CD4-positive, alpha-beta T cell treated with Interleukin-17A for 1 hour (primary cell): ENCODE data around the gene FGFR2.

Experiments used
- DNase-seq: peaks from one replicate; pipeline ENCODE4 v3.0.0-alpha.2; 2020

Gene FGFR2

DNA sequence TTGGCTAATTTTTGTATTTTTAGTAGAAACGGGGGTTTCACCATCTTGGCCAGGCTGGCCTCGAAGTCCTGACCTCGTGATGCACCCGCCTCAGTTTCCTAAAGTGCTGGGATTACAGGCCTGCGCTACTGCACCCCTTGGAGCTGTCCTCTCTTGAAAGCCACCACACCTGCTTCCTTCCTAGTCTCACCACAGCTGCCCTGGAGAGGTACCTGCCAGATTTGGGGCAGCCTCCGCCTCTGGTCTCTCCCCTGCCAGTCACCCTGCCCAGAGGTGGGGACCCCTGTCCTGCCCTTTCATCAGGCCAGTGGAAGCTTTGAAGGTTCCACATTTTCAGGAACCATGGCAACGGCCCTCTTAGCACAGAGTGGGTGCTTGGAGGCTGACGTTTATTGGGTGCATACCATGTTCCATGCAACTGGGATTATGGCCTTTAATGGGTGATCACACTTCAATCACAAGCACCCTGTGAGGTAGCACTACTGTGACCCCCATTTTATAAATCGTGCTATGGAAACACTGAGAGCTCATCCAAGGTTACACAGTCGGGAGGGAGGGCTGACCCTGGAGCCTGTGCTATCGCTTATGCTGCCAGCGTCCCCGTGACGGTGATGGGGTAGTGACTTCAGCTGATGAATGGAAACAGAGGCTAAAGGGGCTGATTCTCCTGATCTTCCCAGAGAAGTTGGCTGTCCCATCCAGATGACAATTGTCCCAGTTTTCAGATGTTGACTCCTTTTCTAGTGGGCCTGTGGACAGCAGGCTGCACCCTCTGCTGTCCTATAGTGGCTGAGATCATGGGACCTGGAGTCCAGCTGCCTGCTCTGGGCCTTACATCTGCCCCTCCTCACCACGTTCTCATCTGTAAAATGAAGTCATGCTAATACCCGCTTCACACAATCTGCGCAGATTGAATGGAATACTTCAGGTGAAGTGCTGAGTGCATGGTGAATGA is 11.5 kb upstream of the FGFR2 start:
- no peak for DNase-seq

DNA sequence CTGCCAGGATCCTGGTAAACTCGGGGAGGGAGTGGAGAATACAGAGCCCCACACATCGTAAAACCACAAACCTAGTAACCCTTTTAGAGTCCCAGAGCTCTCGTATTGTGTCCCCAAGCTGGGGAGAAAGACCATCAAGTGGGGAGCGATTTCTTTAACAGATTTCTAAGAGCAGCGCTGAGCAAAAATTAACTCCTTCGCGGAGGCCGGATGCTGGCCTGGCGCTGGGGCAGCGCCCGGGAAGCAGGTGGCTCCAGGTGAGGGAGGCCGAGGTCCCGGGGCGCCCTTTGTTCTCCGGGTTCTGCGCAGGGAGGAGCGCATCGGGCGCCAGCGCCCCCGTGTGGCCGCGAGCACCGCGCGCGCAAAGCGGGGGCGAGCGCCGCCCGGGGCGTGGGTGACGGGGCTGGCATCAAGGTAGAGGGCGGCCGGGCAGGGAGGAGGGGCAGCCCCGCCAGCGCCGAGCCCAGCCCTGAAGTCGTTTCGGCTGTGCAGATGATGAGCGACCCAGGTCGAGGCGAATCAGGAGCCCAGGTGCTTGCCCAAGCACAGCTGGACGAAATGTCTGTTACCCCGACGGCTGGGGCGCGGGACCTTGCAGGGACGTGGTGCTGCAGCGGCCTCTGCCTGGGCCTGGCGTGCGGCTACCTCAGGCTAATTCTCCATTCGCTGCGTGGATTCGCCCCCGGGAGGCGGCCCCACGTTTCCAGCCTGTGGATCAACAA is 10.4 kb upstream of the FGFR2 start:
- DNase-seq: no peak

GRCh38 chr10:121607310-121608055 is 9.2 kb upstream of the FGFR2 start:
- no peak for DNase-seq

GRCh38 chr10:121605708-121606107 is 7.5 kb upstream of the FGFR2 start:
- no peak for DNase-seq

DNA sequence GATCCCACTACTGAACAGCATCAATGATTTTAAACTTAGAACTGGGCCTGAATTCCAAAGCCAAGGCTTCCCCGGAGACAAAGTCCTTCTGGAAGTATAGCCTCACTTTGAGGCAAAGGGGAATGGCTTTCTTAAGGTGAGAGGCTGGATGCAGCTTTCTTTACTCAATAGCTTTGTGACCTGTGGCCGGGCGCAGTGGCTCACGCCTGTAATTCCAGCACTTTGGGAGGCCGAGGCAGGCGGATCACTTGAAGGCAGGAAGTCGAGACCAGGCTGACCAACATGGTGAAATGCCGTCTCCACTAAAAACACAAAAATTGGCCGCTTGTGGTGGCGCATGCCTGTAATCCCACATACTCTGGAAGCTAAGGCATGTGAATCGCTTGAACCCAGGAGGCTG is 3.2 kb upstream of the FGFR2 start:
- no peak for DNase-seq

GRCh38 chr10:121600611-121601010 is 2.4 kb upstream of the FGFR2 start:
- DNase-seq: no peak

- DNase-seq: no peak
Measured at GRCh38 chr10:121599947-121600346, 1.7 kb upstream of the FGFR2 start.

DNA sequence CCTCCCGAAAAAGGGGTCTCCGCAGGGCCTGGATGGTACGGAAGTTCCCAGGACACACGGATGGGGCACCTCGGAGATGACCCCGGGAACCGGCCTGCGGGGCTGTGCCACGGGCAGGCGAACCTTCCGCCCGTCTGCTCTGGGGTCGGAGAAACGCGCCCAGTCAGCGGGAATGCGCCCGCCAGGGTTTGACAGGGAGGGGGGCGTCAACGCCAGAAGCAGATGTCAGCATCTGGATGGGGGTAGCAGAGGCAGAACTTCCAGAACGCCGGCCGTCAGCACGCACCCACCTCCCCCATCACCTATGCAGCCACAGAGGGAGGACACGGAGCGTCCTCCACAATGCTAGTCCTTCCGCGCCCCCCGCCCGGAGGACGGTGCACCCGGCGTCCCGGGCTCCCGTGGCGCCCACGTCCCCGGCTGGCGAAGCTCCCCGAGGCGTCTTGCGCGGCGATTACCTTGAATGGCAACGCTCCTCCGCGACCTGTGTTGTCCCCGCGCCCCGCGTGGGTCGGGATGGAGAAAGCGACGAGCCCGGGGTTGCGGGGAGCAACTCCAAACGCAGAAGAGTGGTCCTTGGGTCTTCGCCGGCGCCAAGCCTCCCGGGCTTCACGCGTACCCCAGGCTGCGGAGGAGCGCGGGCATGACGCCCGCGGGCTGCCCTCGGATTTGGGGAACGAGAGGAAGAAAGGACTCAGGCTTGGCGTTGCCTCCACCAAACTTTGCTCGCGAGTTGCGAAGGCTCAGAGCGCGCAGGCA is 561 bp downstream of the FGFR2 start:
- DNase-seq: no peak

DNA sequence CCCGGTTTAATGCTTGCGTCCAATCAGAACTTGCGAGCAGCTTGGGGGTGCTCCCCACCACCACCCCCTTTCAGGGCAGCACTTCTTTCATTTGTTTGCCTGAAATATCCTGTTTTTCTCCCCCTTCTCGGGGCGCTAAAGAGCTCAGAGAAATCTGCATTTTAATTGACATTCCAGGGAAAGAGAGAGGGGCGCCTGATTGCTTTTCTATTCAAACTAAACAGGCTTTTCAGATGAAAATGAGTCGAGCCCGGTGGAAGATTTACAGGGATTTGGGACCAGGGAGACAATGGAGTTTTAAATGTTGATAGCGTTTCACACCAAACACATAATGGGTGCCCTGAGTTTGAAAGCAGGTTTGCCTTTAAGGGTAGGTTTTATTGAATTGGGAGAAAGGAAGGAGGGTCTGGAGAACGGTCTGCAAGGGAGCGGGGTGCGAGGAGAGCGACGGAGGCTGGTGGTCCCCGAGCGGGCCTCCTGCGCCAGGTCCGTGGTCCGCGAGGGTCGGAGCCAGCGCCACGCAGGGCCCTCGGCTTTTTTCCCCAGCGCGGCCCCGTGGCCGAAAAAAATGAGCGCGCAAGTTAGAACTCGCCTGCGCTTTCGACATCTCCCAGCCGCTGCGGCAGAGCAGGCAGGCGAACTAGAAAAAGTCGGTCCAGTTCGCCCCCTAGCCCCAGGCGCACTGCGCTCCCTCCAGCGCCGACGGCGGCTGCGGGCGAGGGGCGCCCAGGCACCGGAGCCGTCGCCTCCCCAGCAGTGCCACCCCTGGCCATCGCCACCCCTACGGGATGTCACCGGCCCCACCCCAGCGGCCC is 1.3 kb downstream of the FGFR2 start:
- DNase-seq: no peak

GRCh38 chr10:121595806-121596688 is 2.2 kb downstream of the FGFR2 start:
- DNase-seq: no peak

DNA sequence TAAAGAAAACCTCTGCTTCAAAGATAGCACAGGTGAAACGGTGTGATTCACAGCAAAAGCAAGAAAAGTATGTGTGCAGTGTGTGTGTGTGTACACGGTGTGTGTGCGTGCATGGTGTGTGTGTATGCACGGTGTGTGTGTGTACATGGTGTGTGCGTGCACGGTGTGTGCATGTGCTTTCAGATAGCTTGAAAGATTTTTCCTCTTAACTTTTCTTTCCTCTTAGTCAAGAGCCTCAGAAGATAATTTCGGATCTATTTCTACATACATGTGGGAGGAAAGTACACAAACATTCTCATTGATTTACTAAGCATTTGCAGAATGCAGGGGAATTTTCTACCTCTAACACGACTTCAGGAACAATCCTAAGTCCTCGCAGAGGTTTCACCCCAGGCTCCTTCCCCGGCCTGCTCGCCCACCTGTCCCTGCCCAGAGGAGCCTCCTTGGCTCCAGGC is 2.9 kb downstream of the FGFR2 start:
- no peak for DNase-seq

GRCh38 chr10:121594623-121595350 is 3.5 kb downstream of the FGFR2 start:
- DNase-seq: no peak

GRCh38 chr10:121594076-121594475 is 4.2 kb downstream of the FGFR2 start:
- no peak for DNase-seq

DNA sequence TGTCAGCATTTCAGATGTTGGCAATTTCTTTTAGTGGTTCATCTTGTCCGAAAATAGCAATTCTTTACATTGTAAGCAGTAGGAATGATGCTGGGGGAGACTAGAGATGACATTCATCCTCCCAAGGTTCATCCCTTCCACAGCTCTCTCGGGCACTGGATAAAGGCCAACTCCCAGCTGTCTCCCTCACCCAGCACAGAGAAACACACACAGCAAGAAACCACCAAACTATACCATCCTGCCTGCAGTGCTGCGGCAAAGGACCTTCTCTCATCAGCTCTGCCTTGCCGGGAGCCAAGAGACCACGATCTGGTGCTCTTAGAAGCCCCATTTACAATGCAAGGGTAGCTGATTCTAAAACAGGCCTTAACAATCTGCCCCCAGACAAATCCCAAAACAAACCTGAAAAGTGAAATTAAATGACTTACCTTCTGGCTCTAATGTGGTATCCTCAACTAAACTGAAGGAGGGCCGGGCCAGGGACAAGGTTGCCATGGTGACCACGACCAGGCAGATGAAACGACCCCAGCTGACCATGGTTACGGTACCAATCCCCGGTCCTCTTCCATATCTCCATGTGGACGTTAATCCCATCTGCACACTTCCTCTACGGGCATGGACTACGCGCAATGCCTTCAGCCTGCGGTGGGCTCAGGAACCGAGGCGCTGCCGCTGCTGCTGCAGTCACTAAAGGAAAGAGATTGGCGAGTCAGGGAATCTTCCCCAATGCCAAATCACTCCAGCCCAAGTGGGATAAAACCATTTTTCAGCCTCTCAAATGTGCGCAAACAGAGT is 4.8 kb downstream of the FGFR2 start:
- no peak for DNase-seq

DNA sequence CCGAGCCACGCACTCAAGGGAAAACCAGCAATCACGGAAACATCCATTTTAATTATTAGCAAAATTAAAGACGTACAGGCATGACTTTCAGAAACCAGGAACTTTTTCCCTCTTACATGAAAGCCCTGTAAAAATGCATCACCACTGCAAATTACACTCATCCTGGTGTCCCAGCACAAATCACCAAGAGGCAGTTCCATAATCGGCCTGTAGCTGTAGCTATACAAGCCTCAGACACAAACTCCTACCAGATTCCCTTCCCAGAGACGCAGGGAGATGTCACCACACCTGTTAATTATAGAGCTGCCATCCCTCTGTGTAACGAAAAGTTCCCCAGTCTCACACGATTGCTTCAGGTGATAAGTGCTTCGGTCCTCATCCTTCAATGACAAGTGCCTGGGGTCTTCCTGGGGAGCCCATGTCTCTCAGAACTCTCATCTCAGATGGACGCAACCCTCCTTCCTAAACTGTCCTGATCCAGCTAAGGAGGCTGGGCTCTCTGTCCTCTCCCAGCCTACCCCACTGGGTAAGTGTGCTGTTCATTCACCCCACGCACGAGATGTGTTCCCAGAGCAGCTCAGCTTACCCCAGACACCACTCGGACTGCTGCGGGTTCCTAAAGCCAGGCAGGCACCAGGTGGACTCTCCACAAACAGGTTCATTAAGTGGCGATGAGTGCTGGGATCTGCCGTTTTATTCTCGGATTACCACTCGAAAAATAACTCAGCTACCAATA is 5.9 kb downstream of the FGFR2 start:
- no peak for DNase-seq

DNA sequence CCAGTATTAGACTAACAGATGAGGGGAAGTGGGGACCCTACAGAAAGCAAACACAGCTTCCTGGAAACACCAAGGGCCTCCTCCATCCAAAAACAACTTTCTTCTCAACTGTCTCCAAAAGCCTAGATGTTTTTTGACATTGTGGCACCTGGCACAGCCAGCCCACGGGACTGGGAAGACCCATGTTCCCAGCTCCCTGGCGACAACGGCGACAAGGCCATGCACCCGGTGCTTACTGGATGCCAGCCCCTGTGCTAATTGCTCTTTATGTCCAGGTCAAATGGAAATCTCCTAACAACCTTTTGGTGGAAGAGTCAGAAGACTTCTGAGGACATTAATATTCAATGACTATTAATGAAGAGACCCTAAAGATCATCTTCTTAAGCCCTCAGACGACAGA is 7.1 kb downstream of the FGFR2 start:
- DNase-seq: no peak

DNA sequence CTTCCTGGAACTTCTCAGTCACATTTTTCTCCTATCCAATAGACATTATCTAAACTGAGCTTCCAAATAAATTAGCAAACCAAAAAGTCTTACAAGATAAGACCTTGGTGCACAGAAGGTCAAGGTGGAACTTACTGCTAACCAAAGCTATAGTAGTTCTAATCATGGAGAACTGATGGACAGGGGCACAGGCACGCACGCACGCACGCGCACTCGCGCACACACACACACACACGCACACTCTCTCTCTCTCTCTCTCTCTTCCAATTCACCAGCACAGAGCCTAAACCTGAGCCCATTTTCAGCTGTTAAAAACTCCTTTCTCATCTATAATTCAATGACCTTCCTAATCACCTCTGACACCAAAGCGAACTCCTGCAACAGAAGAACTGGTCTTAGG is 7.5 kb downstream of the FGFR2 start:
- no peak for DNase-seq

GRCh38 chr10:121589553-121589952 is 8.7 kb downstream of the FGFR2 start:
- DNase-seq: no peak
